ENCODE data around the gene SLC39A10.

- TF ChIP-seq CTCF (IDR thresholded peaks at IDR 0.05), result no peak
- no peak for TF ChIP-seq POLR2AphosphoS5 (IDR thresholded peaks at IDR 0.05)
- TF ChIP-seq POLR2A (IDR thresholded peaks at IDR 0.05), result no peak
Measured at GRCh38 chr2:195632856-195633572, 24.0 kb upstream of the SLC39A10 start.
